Measurements from ENCODE around the gene POSTN.

POSTN gene

GRCh38 chr13:37598597-37598996 lies at the start of gene POSTN:
POSTN (minus strand) TSS chr13:37598768; CDS start chr13:37598726, 42 bp downstream.
- DNase-seq (ENCODE audit: low read depth in 2 of 2, low spot score in 1 of 2): no peak

- DNase-seq (ENCODE audit: low read depth in 2 of 2, low spot score in 1 of 2): no peak
Observed at GRCh38 chr13:37647031-37647650, 48.6 kb upstream of the POSTN start.

GRCh38 chr13:37646531-37646930 lies 48.0 kb upstream of the POSTN start:
- no peak for DNase-seq (ENCODE audit: low read depth in 2 of 2, low spot score in 1 of 2)

GRCh38 chr13:37645181-37645740 lies 46.7 kb upstream of the POSTN start:
- no peak for DNase-seq (ENCODE audit: low read depth in 2 of 2, low spot score in 1 of 2)

- no peak for DNase-seq (ENCODE audit: low read depth in 2 of 2, low spot score in 1 of 2)
Observed at GRCh38 chr13:37641391-37641790, 42.8 kb upstream of the POSTN start.

GRCh38 chr13:37640499-37640898 lies 41.9 kb upstream of the POSTN start:
- no peak for DNase-seq (ENCODE audit: low read depth in 2 of 2, low spot score in 1 of 2)

- DNase-seq (ENCODE audit: low read depth in 2 of 2, low spot score in 1 of 2): no peak
Observed at GRCh38 chr13:37636701-37637100, 38.1 kb upstream of the POSTN start.

- no peak for DNase-seq (ENCODE audit: low read depth in 2 of 2, low spot score in 1 of 2)
Observed at GRCh38 chr13:37632294-37632693, 33.7 kb upstream of the POSTN start.

- no peak for DNase-seq (ENCODE audit: low read depth in 2 of 2, low spot score in 1 of 2)
Observed at GRCh38 chr13:37627428-37627827, 28.9 kb upstream of the POSTN start.

GRCh38 chr13:37621811-37622361 lies 23.3 kb upstream of the POSTN start:
- no peak for DNase-seq (ENCODE audit: low read depth in 2 of 2, low spot score in 1 of 2)

GRCh38 chr13:37618554-37618953 lies 20.0 kb upstream of the POSTN start:
- DNase-seq (ENCODE audit: low read depth in 2 of 2, low spot score in 1 of 2): no peak

GRCh38 chr13:37617173-37617572 lies 18.6 kb upstream of the POSTN start:
- no peak for DNase-seq (ENCODE audit: low read depth in 2 of 2, low spot score in 1 of 2)

- no peak for DNase-seq (ENCODE audit: low read depth in 2 of 2, low spot score in 1 of 2)
Observed at GRCh38 chr13:37616131-37616530, 17.6 kb upstream of the POSTN start.

- no peak for DNase-seq (ENCODE audit: low read depth in 2 of 2, low spot score in 1 of 2)
Observed at GRCh38 chr13:37615276-37615675, 16.7 kb upstream of the POSTN start.

GRCh38 chr13:37613638-37614037 lies 15.1 kb upstream of the POSTN start:
- DNase-seq (ENCODE audit: low read depth in 2 of 2, low spot score in 1 of 2): no peak

GRCh38 chr13:37613236-37613635 lies 14.7 kb upstream of the POSTN start:
- DNase-seq (ENCODE audit: low read depth in 2 of 2, low spot score in 1 of 2): no peak

GRCh38 chr13:37608750-37609339 lies 10.3 kb upstream of the POSTN start:
- no peak for DNase-seq (ENCODE audit: low read depth in 2 of 2, low spot score in 1 of 2)

GRCh38 chr13:37602733-37603381 lies 4.3 kb upstream of the POSTN start:
- no peak for DNase-seq (ENCODE audit: low read depth in 2 of 2, low spot score in 1 of 2)

GRCh38 chr13:37601648-37602440 lies 3.3 kb upstream of the POSTN start:
- DNase-seq (ENCODE audit: low read depth in 2 of 2, low spot score in 1 of 2): no peak

GRCh38 chr13:37599519-37599918 lies 951 bp upstream of the POSTN start:
- no peak for DNase-seq (ENCODE audit: low read depth in 2 of 2, low spot score in 1 of 2)

GRCh38 chr13:37597477-37598025 lies 1.0 kb downstream of the POSTN start:
- no peak for DNase-seq (ENCODE audit: low read depth in 2 of 2, low spot score in 1 of 2)

Data from stimulated activated CD8-positive, alpha-beta memory T cell treated with anti-CD3 and anti-CD28 coated beads, Interleukin-4, amount 100 ng/mL, for 1 hour (primary cell).